Progenitor cell of endocrine pancreas (in vitro differentiated cells): ENCODE data around the gene LYPLAL1. TPM values are rescaled to one million over a fixed set of nuclear protein-coding genes. Genes with fewer than 3 reads are reported as not detected.
A peak's percentile ranks its signal among the peaks of the same experiment; 100 is the strongest.

ENCODE experiments used
- DNase-seq: peaks from one replicate; pipeline ENCODE4 v3.0.0; 2021; ENCODE audit warnings: low spot score; ENCODE audit not compliant: unreplicated experiment
- H3K27ac Mint-ChIP-seq: 2 replicates; pipeline ENCODE4 v1.8.0; 2021; ENCODE audit warnings: mild to moderate bottlenecking, moderate library complexity, mixed read lengths
- H3K27me3 Mint-ChIP-seq: 2 replicates; pipeline ENCODE4 v1.8.0; 2021; ENCODE audit warnings: mixed read lengths
- H3K36me3 Mint-ChIP-seq: 2 replicates; pipeline ENCODE4 v1.8.0; 2022; ENCODE audit warnings: mixed read lengths; ENCODE audit not compliant: insufficient read depth
- H3K4me1 Mint-ChIP-seq: 2 replicates; pipeline ENCODE4 v1.8.0; 2021; ENCODE audit warnings: low read depth, mixed read lengths
- H3K4me3 Mint-ChIP-seq: 2 replicates; pipeline ENCODE4 v1.8.0; 2021; ENCODE audit warnings: low read depth, mild to moderate bottlenecking, moderate library complexity, mixed read lengths
- H3K9me3 Mint-ChIP-seq: 2 replicates; pipeline ENCODE4 v1.8.0; 2021; ENCODE audit warnings: low read depth, mixed read lengths
- CTCF ChIP-seq: fragments of 200-600 bp; sonication (generic); IDR thresholded peaks from one replicate; pipeline ENCODE4 v1.5.0; 2021; ENCODE audit warnings: antibody characterized with exemption, mild to moderate bottlenecking; ENCODE audit not compliant: unreplicated experiment
- total RNA-seq: library from RNA; stranded (reverse); gene quantifications from 2 replicates; pipeline ENCODE4 v1.2.1, GENCODE V29; 2021

The LYPLAL1 gene
- total RNA-seq, 1 donor from 2014 or later = 33.0 TPM

- H3K27ac Mint-ChIP-seq = peak overlapping the region; percentile 71
- no peak for TF ChIP-seq CTCF
- no peaks in the 10 kb centered on the region for H3K36me3 Mint-ChIP-seq
- no peaks in the 10 kb centered on the region for H3K9me3 Mint-ChIP-seq
- no peak for DNase-seq
- H3K27me3 Mint-ChIP-seq = no peaks in the 10 kb centered on the region
- peaks cover 1% of the 10 kb centered on the region for H3K4me1 Mint-ChIP-seq
- H3K4me3 Mint-ChIP-seq = no peak overlapping the region
Measured at GRCh38 chr1:219144658-219145315, 28.9 kb upstream of the LYPLAL1 start.

- H3K27ac Mint-ChIP-seq = no peak overlapping the region
- H3K27me3 Mint-ChIP-seq = no peaks in the 10 kb centered on the region
- H3K4me1 Mint-ChIP-seq = peaks cover 1% of the 10 kb centered on the region
- H3K4me3 Mint-ChIP-seq = no peak overlapping the region
- no peaks in the 10 kb centered on the region for H3K36me3 Mint-ChIP-seq
- H3K9me3 Mint-ChIP-seq = no peaks in the 10 kb centered on the region
- no peak for DNase-seq
- no peak for TF ChIP-seq CTCF
Measured at GRCh38 chr1:219147571-219148019, 26.1 kb upstream of the LYPLAL1 start.

DNA sequence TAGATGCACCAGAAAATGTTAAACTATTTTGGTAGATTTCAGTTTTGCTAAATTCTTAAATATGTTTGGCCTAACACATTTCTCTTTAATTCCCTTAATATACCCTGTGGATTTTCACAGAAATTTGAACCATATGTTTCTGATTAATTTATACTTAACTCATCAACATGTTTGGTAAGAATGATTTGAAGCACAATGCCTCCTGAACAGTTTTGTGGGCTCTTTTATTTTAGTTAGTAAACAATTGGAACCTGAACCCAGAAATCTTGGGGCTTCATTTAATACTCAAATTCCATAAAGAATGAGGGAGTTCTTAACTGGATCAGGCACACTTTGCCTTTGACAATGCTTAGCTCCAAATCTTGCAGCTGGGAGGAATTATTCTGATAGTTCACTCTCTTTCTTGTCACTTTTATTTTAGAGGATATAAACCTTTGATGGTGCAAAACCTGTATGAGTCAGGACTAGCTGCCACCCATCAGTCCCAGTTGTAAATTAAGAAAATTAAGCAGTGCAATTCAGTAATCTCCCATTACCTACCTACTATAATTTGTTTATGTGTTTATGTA lies 24.6 kb upstream of the LYPLAL1 start:
- DNase-seq = no peak
- H3K9me3 Mint-ChIP-seq = no peaks in the 10 kb centered on the region
- peaks cover 10% of the 10 kb centered on the region for H3K4me1 Mint-ChIP-seq
- no peak for TF ChIP-seq CTCF
- H3K27ac Mint-ChIP-seq = no peak overlapping the region
- H3K36me3 Mint-ChIP-seq = no peaks in the 10 kb centered on the region
- H3K4me3 Mint-ChIP-seq = no peak overlapping the region
- H3K27me3 Mint-ChIP-seq = no peaks in the 10 kb centered on the region

- Mint-ChIP-seq H3K27me3 (no peaks in the 10 kb centered on the region), H3K4me3 (no peak overlapping the region), H3K27ac (no peak overlapping the region), H3K36me3 (no peaks in the 10 kb centered on the region), H3K9me3 (no peaks in the 10 kb centered on the region), H3K4me1 (peaks cover 10% of the 10 kb centered on the region)
- DNase-seq = no peak
- no peak for TF ChIP-seq CTCF
Measured at GRCh38 chr1:219149953-219150352, 23.7 kb upstream of the LYPLAL1 start.

DNA sequence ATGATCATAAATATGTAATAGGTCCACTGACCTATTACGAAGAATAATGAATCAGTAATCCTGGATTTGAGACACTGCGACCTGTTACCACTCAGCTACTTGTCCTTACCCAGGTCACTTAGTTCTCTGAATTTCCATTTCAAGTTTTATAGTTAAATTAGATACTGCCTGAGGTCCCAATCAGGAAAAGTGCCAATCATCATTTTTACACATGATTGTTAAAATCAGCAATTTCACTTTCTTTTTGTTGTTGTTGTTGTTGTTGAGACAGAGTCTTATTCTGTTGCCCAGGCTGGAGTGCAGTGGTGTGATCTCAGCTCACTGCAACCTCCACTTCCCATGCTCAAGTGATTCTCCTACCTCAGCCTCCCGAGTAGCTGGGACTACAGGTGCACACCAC lies 22.8 kb upstream of the LYPLAL1 start:
- Mint-ChIP-seq H3K4me1 (peaks cover 10% of the 10 kb centered on the region), H3K36me3 (no peaks in the 10 kb centered on the region), H3K27ac (no peak overlapping the region), H3K4me3 (no peak overlapping the region), H3K9me3 (no peaks in the 10 kb centered on the region), H3K27me3 (no peaks in the 10 kb centered on the region)
- no peak for DNase-seq
- no peak for TF ChIP-seq CTCF
